ENCODE results near the gene RNF167. TPM values are rescaled to one million over a fixed set of nuclear protein-coding genes. Genes with fewer than 3 reads are reported as not detected.
A peak's percentile ranks its signal among the peaks of the same experiment; 100 is the strongest.

Gene RNF167
- polyA plus RNA-seq, 3 donors = 129 to 146 (median 134) TPM

- DNase-seq = no peak
Observed at GRCh38 chr17:4933646-4934045, 6.4 kb upstream of the RNF167 start.

DNA sequence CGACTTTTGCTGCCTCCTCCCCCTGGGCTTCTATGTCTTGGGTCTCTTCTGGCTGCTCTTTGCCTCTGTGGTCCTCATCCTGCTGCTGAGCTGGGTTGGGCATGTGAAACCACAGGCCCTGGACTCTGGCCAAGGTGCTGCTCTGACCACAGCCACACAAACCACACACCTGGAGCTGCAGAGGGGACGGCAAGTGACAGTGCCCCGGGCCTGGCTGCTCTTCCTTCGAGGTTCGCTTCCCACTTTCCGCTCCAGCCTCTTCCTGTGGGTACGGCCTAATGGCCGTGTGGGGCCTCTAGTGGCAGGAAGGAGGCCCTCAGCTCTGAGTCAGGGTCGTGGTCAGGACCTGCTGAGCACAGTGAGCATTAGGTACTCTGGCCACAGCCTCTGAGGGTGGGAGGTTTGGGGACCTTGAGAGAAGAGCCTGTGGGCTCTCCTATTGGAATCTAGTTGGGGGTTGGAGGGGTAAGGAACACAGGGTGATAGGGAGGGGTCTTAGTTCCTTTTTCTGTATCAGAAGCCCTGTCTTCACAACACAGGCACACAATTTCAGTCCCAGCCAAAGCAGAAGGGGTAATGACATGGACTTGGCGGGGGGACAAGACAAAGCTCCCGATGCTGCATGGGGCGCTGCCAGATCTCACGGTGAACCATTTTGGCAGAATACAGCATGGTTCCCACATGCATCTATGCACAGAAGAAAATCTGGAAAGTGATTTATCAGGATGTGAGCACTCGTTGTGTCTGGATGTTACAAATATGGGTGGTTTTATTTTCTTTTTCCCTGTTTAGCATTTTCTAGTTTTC is 5.7 kb upstream of the RNF167 start:
- no peak for DNase-seq

DNA sequence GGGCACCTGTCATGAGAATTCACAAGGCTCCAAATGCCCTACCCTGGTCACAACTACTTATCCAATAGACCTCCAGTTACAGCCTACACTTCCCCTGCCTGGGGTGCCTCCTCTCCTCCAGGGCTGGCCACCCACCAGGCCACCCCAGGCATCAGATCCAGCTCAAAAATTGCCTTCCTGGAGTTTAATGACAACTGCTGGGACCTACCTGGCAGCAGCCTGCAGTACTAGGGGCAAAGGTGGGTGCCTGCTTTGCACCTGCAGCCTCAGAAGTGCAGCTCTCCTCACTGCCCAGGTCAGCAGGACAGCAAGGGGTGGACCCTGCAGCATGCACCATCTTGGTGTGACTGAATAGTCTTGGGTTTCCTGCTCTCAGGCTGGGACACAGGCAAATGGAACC is 4.4 kb upstream of the RNF167 start:
- no peak for DNase-seq

GRCh38 chr17:4936436-4936835 is 3.6 kb upstream of the RNF167 start:
- no peak for DNase-seq

- DNase-seq = no peak
Observed at GRCh38 chr17:4937553-4937952, 2.5 kb upstream of the RNF167 start.

GRCh38 chr17:4938069-4938491 is 2.0 kb upstream of the RNF167 start:
- no peak for DNase-seq

DNA sequence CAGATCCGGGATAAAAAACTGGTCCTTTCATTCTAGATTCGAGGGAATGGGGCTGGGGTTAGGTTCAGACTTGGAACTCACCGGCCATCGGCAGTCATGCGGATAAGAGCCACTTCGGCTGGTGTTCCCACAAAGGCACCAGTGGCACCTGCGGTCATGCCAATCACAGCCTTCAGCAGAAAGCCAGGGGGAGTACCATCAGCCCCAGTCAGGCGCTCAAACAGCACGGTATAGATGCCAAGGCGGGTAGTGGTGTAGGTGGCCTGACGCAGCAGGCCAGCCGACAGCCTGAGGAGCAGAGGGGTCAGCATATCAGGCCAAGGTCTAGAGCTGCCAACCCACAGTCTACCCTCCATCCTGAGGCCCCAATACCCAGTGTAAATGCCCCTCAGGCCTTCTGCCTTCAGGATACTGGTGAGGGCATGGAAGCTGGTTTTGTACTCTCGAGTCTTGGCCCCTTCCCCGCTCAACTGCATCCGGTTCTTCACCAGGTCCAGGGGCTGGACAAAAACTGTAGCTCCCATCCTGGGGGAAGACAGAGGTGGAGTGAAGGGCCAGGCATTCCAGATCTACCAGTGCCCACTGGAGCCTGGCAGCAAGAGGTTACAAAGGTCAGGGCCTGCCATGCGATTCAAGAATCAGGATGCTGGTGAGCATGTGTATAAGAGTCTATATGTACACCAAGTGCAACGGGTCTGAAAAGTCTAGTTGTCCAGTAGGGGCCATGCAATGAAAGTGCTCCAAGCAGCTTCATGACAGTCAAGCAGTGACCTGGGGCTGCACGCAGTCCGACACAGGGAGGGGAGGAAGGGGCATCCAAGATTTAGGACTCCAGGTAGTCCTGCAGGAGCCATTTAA is 1.2 kb upstream of the RNF167 start:
- DNase-seq = no peak

DNA sequence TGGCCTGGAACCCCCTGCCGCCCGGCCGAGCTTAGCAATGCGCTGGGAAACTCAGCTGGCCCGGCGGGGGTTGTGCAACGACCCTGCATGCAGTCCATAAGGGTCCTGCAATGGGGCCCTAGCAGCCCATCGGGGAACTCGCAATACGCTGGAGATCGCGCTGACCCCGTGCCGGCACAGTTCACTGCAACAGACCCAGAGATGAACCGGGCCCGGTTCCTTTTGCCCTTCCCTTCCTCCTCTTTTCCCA is 597 bp upstream of the RNF167 start:
- no peak for DNase-seq

DNA sequence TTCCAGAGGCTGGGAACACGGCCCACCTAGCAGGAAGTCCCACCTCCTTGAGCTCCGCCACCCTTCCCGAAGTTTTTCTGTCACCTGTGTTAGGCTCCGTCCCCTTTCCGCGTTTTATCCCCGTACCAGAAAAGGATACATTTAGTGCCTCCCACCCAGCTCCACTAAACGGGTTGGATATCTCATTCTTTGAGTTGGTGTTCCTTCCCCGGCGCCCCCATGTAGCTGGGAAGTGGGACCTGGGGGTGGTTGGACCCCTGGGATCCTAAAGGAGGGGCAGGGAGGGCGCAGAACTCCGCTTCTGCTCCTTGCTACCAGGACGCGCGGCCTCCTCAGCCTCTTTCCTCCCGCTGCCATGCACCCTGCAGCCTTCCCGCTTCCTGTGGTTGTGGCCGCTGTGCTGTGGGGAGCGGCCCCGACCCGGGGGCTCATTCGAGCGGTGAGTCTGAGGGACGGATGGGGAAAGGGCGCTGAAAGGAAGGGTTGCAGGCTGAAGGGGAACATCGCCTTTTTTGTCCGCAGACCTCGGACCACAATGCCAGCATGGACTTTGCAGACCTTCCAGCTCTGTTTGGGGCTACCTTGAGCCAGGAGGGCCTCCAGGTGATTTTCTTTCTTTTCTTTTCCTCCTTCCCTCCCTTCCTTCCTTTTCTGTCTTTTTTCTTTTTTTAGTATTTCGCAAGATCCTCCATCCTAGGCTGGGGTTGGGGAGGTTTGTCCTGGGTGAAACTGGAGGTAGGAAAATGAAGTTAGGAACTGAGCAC is 669 bp downstream of the RNF167 start:
- no peak for DNase-seq

DNA sequence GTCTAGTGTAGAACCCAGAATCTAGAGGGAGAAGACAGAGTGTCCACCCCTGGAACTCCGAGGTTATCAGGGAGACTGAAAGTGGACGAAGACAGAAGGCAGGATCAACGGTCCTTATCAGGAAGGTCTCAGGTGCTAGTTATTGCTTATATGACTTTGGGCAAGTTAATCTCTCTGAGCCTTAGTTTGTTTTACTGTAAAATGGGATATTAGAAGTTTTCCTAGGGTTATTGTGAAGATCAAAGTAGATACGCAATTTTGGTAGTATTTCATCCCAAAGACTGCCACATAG is 1.2 kb downstream of the RNF167 start:
- no peak for DNase-seq

- DNase-seq = no peak
Observed at GRCh38 chr17:4942760-4943508, 2.9 kb downstream of the RNF167 start.

DNA sequence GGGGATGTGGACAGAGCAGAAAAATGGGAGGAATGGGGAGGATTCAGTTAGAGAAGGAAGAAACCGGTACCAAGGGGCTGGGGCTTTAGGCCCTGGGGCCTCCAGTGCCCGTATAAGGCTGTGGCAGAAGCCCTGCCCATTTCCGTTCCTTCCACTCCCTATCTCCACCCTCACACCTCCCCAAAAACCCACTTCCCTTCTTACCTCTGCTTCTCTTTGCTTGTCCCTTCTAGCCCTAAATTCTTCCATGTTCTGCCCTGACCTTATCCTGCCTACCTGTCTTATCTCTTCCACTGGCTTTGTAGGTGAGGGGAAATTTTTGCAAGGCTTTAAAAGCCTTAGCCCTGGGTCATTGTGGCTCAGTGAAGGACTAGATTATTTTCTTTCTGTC is 4.1 kb downstream of the RNF167 start:
- DNase-seq = no peak

- no peak for DNase-seq
Observed at GRCh38 chr17:4944554-4945175, 4.6 kb downstream of the RNF167 start.

- DNase-seq = no peak
Observed at GRCh38 chr17:4945176-4945943, 5.3 kb downstream of the RNF167 start.

DNA sequence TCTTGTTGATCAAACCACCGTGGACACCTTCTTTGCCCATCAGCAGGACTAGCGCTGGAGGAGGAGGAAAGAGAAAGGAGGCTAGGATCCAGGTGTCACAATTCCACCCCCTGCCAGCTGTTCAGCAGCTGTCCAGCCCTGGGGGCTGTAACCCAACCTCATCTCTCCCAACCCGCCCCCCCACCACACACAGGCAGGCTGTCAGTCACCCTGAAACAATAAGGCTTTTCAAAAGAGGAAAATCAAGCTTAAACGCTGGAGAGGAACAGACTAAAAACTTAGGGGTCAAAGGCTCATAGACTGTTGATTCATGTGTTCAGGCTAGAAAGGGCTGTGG is 5.8 kb downstream of the RNF167 start:
- DNase-seq = no peak

DNA sequence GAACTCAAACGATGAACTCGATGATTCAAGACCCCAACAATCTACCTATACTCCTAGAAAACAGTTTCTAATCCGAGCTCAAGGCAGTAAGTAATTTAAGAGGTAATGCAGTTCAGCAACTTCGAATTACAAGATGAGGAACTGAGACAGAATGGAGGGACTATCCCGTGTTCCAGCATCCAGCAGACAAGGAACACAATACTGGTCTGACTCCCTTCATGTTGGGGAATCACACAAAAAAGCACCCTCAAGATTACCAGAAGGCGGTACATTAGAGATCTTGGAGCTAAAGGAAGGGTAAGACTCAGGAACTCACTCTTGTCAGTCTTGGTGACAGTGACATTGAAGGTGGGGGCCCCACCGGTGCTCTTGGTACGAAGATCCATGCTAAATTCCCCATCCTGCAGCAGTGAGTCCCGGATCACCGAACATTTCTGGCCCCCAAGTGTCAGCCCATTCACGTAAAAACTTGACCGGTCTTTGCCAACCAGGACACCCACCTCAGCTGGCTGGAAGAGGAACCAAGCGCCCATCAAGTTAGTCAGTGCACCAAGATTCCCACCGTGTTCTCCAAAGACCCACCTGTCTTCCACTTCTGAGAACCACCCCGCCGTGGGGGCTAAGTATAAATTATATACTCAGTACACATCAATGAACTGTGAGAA is 6.4 kb downstream of the RNF167 start:
- no peak for DNase-seq

DNA sequence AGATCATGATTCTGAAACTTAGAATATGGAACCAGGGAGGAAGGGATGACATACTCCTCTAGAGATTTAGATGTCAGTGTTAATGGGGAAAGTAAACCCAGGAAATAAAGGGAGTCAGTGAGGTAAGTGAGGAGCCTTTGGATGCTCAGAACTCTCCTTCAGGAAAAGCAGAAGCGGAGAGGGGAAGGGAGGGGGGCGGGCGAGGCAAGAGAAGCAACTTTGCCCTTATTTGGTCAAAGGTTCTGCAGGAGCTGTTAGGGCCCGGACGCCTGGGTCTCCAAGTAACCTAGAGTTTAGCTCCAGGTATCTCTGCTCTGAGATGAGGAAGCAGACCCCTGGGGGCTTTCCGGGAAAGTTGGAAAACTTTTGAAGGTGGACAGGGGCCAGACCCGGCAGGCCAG is 6.9 kb downstream of the RNF167 start:
- DNase-seq = no peak

- DNase-seq = no peak
Observed at GRCh38 chr17:4947411-4948165, 7.5 kb downstream of the RNF167 start.

DNA sequence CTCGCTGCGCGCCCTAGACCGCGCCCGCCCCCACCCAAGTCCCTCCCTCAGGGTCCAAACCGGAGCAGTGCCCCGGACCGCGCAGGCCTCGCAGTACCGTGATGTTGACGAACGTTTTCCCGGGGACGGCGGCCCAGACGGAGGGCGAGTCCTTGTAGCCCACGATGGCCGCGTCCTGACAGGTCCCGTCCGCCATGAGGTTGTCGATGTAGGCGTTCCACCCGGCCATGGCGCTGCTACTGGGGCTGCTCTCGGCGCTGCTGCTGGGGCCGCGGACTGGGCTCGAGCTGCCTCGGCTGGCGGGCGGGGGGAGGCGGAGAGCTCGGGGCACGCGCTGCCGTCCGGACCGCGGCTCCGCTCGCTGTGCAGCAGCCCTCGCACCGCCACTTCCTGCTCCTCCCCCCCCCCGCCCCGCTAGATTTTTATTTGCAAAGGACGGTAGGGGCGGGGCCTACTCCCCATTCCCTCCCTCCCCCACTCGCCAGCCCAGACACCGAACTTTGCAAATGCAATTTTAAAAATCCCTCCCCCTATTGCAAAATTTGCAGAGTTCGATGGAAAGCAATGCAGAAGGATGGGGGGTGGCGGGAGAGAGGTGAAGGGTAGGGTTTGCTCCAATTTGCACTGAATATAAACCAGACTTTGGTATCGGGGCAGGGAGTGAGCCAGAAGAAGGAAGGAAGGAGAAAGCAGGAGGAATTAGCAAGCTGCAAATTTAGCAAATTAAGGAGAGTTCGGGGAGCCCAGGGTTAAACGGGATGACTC is 8.3 kb downstream of the RNF167 start, which contains the start of gene PFN1:
PFN1 (minus strand) TSS at position 365 of the 765 bp plus-strand sequence; CDS start at position 229, 136 bp downstream.
- DNase-seq = peak; percentile 90
